K562 (cell line): Measurements from ENCODE around the gene HS6ST1.

Experiments
- CHD4 ChIP-seq: fragments of 200-600 bp; sonication (generic); IDR thresholded peaks from 3 replicates; pipeline ENCODE4 v1.6.1; 2012; ENCODE audit warnings: low read depth, mild to moderate bottlenecking, mixed read lengths, low read length, inconsistent platforms; ENCODE audit not compliant: insufficient read depth, insufficient replicate concordance, poor library complexity, severe bottlenecking
- CTCF ChIP-seq, 3 experiments: IDR thresholded peaks in 2 of 3; conservative IDR thresholded peaks in 1 of 3; 2 replicates each; pipeline ENCODE4 v1.5.1; 2011 to 2012; ENCODE audit warnings: low read length in 3 of 3, mild to moderate bottlenecking in 3 of 3, control low read depth in 2 of 3, improper control_type of control experiment in 1 of 3, inconsistent platforms in 1 of 3, low read depth in 1 of 3, mixed read lengths in 1 of 3, moderate library complexity in 1 of 3; ENCODE audit not compliant: insufficient read depth in 2 of 3
- MAFF ChIP-seq: IDR thresholded peaks from 2 replicates; pipeline ENCODE4 v1.6.1; 2012; ENCODE audit warnings: low read length, improper control_type of control experiment
- SMAD3 ChIP-seq: fragments of 450-650 bp; formaldehyde crosslinking; conservative IDR thresholded peaks from 2 replicates; pipeline ENCODE4 v1.4.0; 2020; ENCODE audit warnings: mild to moderate bottlenecking
- SPI1 ChIP-seq: IDR thresholded peaks from 2 replicates; pipeline ENCODE4 v1.6.1; 2011; ENCODE audit warnings: low read depth, low read length, control low read depth, borderline replicate concordance
- ZBTB7A ChIP-seq: IDR thresholded peaks from 2 replicates; pipeline ENCODE4 v1.6.1; 2011; ENCODE audit warnings: low read depth, mild to moderate bottlenecking, low read length, moderate library complexity, borderline replicate concordance; ENCODE audit not compliant: control insufficient read depth
- TF ChIP-seq, protein P1 (sequence below): fragments of 250-450 bp; sonication (Bioruptor Pico); IDR thresholded peaks from 2 replicates; pipeline ENCODE4 v1.5.0; 2021

GRCh38 chr2:128308284-128308731, 10.4 kb downstream of the HS6ST1 start:
- TF ChIP-seq, protein P1, sequence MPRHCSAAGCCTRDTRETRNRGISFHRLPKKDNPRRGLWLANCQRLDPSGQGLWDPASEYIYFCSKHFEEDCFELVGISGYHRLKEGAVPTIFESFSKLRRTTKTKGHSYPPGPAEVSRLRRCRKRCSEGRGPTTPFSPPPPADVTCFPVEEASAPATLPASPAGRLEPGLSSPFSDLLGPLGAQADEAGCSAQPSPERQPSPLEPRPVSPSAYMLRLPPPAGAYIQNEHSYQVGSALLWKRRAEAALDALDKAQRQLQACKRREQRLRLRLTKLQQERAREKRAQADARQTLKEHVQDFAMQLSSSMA (CRISPR knock-in tag): no peak
- TF ChIP-seq SMAD3 (no peak), CTCF (IDR thresholded peaks at IDR 0.05 in 2 of 3, conservative IDR thresholded peaks at IDR 0.05 in 1 of 3; ENCODE audit: insufficient read depth in 2 of 3, low read depth in 1 of 3, low read length in 3 of 3) (no peak), SPI1 (no peak), MAFF (no peak), CHD4 (no peak), ZBTB7A (no peak)
